ENCODE results near the gene TSNAX.

- TF ChIP-seq CBFB (CRISPR knock-in tag; IDR thresholded peaks at IDR 0.05; ENCODE audit: low read depth), result no peak
- TF ChIP-seq, protein P1, sequence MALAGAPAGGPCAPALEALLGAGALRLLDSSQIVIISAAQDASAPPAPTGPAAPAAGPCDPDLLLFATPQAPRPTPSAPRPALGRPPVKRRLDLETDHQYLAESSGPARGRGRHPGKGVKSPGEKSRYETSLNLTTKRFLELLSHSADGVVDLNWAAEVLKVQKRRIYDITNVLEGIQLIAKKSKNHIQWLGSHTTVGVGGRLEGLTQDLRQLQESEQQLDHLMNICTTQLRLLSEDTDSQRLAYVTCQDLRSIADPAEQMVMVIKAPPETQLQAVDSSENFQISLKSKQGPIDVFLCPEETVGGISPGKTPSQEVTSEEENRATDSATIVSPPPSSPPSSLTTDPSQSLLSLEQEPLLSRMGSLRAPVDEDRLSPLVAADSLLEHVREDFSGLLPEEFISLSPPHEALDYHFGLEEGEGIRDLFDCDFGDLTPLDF (CRISPR knock-in tag; IDR thresholded peaks at IDR 0.05), result no peak
- TF ChIP-seq, protein P2, sequence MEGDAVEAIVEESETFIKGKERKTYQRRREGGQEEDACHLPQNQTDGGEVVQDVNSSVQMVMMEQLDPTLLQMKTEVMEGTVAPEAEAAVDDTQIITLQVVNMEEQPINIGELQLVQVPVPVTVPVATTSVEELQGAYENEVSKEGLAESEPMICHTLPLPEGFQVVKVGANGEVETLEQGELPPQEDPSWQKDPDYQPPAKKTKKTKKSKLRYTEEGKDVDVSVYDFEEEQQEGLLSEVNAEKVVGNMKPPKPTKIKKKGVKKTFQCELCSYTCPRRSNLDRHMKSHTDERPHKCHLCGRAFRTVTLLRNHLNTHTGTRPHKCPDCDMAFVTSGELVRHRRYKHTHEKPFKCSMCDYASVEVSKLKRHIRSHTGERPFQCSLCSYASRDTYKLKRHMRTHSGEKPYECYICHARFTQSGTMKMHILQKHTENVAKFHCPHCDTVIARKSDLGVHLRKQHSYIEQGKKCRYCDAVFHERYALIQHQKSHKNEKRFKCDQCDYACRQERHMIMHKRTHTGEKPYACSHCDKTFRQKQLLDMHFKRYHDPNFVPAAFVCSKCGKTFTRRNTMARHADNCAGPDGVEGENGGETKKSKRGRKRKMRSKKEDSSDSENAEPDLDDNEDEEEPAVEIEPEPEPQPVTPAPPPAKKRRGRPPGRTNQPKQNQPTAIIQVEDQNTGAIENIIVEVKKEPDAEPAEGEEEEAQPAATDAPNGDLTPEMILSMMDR (IDR thresholded peaks at IDR 0.05), result no peak
- TF ChIP-seq, protein P3, sequence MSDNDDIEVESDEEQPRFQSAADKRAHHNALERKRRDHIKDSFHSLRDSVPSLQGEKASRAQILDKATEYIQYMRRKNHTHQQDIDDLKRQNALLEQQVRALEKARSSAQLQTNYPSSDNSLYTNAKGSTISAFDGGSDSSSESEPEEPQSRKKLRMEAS (CRISPR knock-in tag; IDR thresholded peaks at IDR 0.05), result no peak
- TF ChIP-seq NFE2L1 (CRISPR knock-in tag; IDR thresholded peaks at IDR 0.05), result no peak
- no peak for TF ChIP-seq TEAD1 (CRISPR knock-in tag; IDR thresholded peaks at IDR 0.05)
- TF ChIP-seq FOXK1 (CRISPR knock-in tag; IDR thresholded peaks at IDR 0.05), result no peak
- no peak for TF ChIP-seq E2F5 (CRISPR knock-in tag; IDR thresholded peaks at IDR 0.05)
- no peak for TF ChIP-seq ATF2 (CRISPR knock-in tag; IDR thresholded peaks at IDR 0.05; ENCODE audit: borderline replicate concordance, low read depth)
- TF ChIP-seq TEAD4 (CRISPR knock-in tag; IDR thresholded peaks at IDR 0.05), result no peak
Measured at GRCh38 chr1:231601824-231602672, 73.6 kb downstream of the TSNAX start.

Measured in WTC11 (cell line).